HEK293T (cell line): ENCODE results near the gene PLA2G15.

ENCODE experiments used
- ARNT ChIP-seq: fragments of 450-650 bp; IDR thresholded peaks from 2 replicates; pipeline ENCODE4 v1.6.1; 2017; ENCODE audit warnings: mild to moderate bottlenecking
- BHLHE40 ChIP-seq: fragments of 450-650 bp; IDR thresholded peaks from 2 replicates; pipeline ENCODE4 v1.6.1; 2016; ENCODE audit warnings: mild to moderate bottlenecking, moderate library complexity, borderline replicate concordance
- FOXK2 ChIP-seq: fragments of 450-650 bp; IDR thresholded peaks from 2 replicates; pipeline ENCODE4 v1.6.1; 2016; ENCODE audit warnings: mild to moderate bottlenecking
- NFRKB ChIP-seq: fragments of 450-650 bp; IDR thresholded peaks from 2 replicates; pipeline ENCODE4 v1.6.1; 2016; ENCODE audit warnings: mild to moderate bottlenecking, moderate library complexity
- TARDBP ChIP-seq: fragments of 450-650 bp; IDR thresholded peaks from 2 replicates; pipeline ENCODE4 v1.6.1; 2016

- TF ChIP-seq ARNT: no peak
- no peak for TF ChIP-seq NFRKB
- TF ChIP-seq FOXK2: no peak
- TF ChIP-seq BHLHE40: no peak
- no peak for TF ChIP-seq TARDBP
Measured at GRCh38 chr16:68275611-68276191, 30.5 kb downstream of the PLA2G15 start.
